HG03457 (cell line): ENCODE results near the gene ADCYAP1.

Experiments used
- ATAC-seq: cut with Tn5 transposase; IDR thresholded peaks from one replicate; pipeline ENCODE4 v1.9.1; 2021; ENCODE audit warnings: moderate number of reproducible peaks; ENCODE audit not compliant: unreplicated experiment

The ADCYAP1 gene

GRCh38 chr18:959854-960253 is 55.2 kb downstream of the ADCYAP1 start:
- ATAC-seq: no peak
